Measurements from ENCODE around the gene SHKBP1.
A peak's percentile ranks its signal among the peaks of the same experiment; 100 is the strongest.
"Not testable (repeated sequence)": the region's sequence is repeated elsewhere in the genome, so short reads cannot be mapped to it uniquely, and the experiment has no call there.

SHKBP1 gene

DNA sequence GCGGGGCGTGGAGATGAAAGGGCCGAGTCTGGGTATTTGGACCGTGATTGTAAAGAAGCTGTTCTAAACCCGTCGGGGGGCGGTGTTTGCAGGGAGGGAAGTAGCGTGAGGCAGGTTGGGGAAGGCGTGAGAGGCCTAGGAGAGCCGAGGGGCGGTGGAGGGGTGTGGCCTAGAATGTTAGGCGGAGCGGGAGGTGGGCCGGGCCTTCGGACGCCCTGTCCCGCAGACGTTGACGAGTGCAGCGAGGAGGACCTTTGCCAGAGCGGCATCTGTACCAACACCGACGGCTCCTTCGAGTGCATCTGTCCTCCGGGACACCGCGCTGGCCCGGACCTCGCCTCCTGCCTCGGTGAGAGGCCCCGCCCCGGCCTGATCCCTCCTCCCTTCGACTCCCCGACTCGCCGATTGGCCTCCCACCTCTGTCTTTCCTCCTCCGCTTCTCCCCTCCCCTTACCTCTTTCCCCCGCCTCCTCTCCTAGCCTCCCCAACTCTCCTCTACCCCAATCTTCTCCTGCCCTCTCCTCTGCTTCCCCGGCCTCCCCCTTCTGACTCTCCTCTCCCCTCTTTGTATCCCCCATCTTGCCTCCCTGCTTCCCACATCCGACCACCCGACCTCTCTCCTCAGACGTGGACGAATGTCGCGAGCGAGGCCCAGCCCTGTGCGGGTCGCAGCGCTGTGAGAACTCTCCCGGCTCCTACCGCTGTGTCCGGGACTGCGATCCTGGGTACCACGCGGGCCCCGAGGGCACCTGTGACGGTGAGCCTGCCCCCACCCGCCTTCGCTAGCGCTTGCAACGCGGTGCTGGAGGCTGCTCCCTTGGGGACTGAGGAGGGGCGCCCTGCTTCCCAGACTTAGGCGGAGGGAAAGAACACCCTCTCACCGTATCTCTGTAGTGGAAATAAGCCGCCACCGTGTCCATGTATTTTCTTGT is 37.3 kb downstream of the SHKBP1 start:
- peak; percentile 65 to 80 for DNase-seq (ENCODE audit: low read depth in 1 of 2, low spot score in 1 of 2)

- peak; percentile 72 to 96 for DNase-seq (ENCODE audit: low read depth in 1 of 2, low spot score in 1 of 2)
Observed at GRCh38 chr19:40614622-40615411, 38.1 kb downstream of the SHKBP1 start.

- DNase-seq (ENCODE audit: low read depth in 1 of 2, low spot score in 1 of 2) = no peak
Observed at GRCh38 chr19:40616178-40616577, 39.5 kb downstream of the SHKBP1 start.

DNA sequence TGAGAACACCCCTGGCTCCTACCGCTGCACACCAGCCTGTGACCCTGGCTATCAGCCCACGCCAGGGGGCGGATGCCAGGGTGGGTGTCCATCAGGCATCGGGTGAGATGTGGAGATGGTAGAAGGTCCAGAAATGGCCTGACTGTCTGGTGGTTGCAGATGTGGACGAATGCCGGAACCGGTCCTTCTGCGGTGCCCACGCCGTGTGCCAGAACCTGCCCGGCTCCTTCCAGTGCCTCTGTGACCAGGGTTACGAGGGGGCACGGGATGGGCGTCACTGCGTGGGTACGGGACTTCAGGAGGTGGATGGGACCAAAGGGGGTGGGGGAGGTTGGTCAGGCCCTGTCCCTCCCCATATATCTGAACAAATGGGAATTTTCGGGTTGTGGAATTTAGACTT is 40.3 kb downstream of the SHKBP1 start:
- DNase-seq (ENCODE audit: low read depth in 1 of 2, low spot score in 1 of 2) = no peak

DNA sequence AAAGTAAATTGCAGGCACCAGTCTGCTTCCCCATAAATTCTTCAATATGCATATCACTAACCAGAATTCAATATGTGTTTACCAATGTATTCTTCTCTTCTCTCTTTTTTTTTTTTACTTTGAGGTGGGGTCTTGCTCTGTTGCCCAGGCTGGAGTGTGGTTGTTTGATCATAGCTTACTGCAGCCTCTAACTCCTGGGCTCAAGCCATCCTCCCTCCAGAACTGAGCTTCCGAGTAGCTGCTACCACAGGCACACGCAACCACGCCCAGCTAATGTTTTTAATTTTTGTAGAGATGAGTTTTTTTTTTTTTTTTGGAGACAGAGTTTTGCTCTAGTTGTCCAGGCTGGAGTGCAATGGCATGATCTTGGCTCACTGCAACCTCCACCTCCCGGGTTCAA is 41.3 kb downstream of the SHKBP1 start:
- DNase-seq (ENCODE audit: low read depth in 1 of 2, low spot score in 1 of 2) = no peak

- DNase-seq (ENCODE audit: low read depth in 1 of 2, low spot score in 1 of 2) = no peak
Observed at GRCh38 chr19:40619333-40620160, 42.9 kb downstream of the SHKBP1 start.

GRCh38 chr19:40620161-40620485 is 43.5 kb downstream of the SHKBP1 start:
- DNase-seq (ENCODE audit: low read depth in 1 of 2, low spot score in 1 of 2) = no peak

DNA sequence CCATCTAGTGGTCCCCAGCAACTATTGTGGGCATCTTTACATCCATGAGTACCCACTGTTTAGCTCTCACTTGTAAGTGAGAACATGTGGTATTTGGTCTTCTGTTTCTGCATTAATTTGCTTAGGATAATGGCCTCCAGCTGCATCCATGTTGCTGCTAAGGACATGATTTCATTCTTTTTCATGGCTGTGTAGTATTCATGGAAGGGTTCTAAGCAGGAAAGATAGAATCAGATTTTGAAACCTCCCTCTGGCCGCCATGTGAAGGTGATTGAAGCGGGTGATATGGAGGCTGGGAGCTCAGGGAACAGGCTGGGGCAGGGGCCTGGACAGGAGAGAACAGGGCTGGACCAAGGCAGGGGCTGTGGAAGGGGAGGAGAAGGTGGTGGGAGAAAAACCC is 44.6 kb downstream of the SHKBP1 start:
- DNase-seq (ENCODE audit: low read depth in 1 of 2, low spot score in 1 of 2) = no peak

- no peak for DNase-seq (ENCODE audit: low read depth in 1 of 2, low spot score in 1 of 2)
Observed at GRCh38 chr19:40621966-40622772, 45.5 kb downstream of the SHKBP1 start.

GRCh38 chr19:40622773-40623075 is 46.1 kb downstream of the SHKBP1 start:
- DNase-seq (ENCODE audit: low read depth in 1 of 2, low spot score in 1 of 2) = no peak

DNA sequence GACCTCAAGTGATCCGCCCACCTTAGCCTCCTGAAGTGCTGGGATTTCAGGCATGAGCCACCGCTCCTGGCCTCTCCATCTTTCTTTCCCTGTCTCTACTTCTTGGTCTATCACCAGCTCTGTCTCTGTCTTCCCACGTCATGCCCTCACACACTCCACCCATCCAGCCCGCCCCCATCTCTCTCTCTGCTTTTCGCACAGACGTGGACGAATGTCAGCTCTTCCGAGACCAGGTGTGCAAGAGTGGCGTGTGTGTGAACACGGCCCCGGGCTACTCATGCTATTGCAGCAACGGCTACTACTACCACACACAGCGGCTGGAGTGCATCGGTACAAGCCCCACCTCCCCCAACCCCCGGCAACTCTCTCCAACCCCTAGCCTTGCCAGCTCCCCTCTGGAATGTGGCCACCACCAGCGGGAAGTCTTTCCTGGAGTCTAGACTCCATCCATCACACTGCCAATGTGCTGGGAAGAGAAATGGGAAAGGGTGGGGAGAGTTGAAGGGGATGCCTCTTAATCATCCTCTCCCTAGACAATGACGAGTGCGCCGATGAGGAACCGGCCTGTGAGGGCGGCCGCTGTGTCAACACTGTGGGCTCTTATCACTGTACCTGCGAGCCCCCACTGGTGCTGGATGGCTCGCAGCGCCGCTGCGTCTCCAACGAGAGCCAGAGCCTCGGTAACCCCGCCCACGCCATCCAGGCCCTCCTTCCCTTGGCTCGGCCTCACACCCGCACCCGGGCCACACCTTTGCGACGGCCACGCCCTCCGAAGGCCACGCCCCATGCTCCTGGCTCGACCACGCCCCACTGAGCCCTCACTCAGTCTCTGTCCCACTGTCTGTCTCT is 47.0 kb downstream of the SHKBP1 start:
- DNase-seq (ENCODE audit: low read depth in 1 of 2, low spot score in 1 of 2) = no peak

- DNase-seq (ENCODE audit: low read depth in 1 of 2, low spot score in 1 of 2) = not testable (repeated sequence)
Observed at GRCh38 chr19:40624369-40625153, 47.9 kb downstream of the SHKBP1 start.

- DNase-seq (ENCODE audit: low read depth in 1 of 2, low spot score in 1 of 2) = no peak
Observed at GRCh38 chr19:40625406-40626120, 48.9 kb downstream of the SHKBP1 start.

DNA sequence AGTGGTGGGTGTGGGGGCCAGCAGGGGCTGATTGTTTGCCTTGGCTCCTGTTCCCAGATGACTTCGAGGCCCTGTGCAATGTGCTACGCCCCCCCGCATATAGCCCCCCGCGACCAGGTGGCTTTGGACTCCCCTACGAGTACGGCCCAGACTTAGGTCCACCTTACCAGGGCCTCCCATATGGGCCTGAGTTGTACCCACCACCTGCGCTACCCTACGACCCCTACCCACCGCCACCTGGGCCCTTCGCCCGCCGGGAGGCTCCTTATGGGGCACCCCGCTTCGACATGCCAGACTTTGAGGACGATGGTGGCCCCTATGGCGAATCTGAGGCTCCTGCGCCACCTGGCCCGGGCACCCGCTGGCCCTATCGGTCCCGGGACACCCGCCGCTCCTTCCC is 50.2 kb downstream of the SHKBP1 start:
- no peak for DNase-seq (ENCODE audit: low read depth in 1 of 2, low spot score in 1 of 2)

DNA sequence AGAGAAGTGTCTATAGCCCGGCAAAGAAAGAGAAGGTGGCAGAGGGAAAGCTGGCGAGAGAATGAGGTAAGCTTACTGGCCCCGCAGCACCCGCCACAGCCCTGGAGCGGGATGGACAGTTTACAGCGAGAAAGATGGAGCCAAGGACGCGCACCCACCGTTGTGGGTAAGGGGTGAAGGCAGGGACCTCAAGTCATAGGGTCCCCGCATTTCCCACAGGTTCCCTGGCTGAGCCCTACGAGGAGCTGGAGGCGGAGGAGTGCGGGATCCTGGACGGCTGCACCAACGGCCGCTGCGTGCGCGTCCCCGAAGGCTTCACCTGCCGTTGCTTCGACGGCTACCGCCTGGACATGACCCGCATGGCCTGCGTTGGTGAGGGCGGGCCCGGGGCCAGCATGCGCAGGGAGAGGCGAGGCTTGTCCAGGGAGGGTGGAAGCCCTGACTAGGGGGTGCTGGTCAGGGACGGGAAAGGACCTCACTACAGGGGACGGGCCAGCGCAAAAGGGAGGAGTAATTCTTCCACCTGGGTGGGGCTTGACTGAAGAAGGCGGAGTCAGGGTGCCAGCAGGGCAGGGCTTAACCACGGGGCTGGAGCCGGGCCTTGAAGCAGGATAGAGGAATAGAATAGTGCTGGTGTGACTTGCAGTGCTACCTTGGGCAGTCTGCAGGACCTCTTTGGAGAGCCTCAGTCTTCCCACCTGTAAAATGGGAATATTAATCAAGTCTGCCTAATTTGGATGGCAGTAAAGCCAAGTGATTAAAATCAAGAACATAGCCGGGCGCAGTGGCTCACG is 51.0 kb downstream of the SHKBP1 start:
- DNase-seq (ENCODE audit: low read depth in 1 of 2, low spot score in 1 of 2) = no peak

DNA sequence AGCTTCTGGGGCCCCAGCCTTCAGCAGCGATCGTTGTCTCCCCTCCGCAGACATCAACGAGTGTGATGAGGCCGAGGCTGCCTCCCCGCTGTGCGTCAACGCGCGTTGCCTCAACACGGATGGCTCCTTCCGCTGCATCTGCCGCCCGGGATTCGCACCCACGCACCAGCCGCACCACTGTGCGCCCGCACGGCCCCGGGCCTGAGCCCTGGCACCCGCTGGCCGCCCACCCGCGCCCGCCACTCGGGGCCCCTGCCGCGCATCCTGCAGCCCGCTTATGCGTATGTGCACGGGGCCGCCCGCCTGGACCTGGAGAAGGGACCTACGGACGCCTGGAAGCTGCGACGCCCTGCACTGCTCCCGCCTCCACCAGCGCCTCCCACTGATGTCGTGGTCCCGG is 52.7 kb downstream of the SHKBP1 start:
- no peak for DNase-seq (ENCODE audit: low read depth in 1 of 2, low spot score in 1 of 2)

- no peak for DNase-seq (ENCODE audit: low read depth in 1 of 2, low spot score in 1 of 2)
Observed at GRCh38 chr19:40630571-40631160, 54.0 kb downstream of the SHKBP1 start.
